Esophagus muscularis mucosa (tissue), 4 donors: ENCODE results near the gene ENOPH1.
A peak's percentile ranks its signal among the peaks of the same experiment; 100 is the strongest.

Experiments used
- EP300 ChIP-seq: sonication (generic); formaldehyde crosslinking; IDR thresholded peaks from one replicate; pipeline ENCODE4 v1.6.1; 2017; ENCODE audit warnings: antibody characterized with exemption
- POLR2A ChIP-seq: fragments of 450-650 bp; IDR thresholded peaks from one replicate; pipeline ENCODE4 v1.6.1; 2017; ENCODE audit warnings: antibody characterized with exemption, moderate library complexity, mild to moderate bottlenecking, low read depth
- POLR2AphosphoS5 ChIP-seq, 2 donors: sonication (generic); formaldehyde crosslinking; IDR thresholded peaks; one replicate each; pipeline ENCODE4 v1.6.1; 2017; ENCODE audit warnings: antibody characterized with exemption in 2 of 2
- TF ChIP-seq, protein P1 (sequence below), 3 experiments: fragments of 200-600 bp in 2 of 3; fragments of 450-650 bp in 1 of 3; sonication (generic) in 2 of 3; IDR thresholded peaks; one replicate each; pipeline ENCODE4 v1.5.1; 2017 to 2019; ENCODE audit warnings: antibody characterized with exemption in 3 of 3, mild to moderate bottlenecking in 2 of 3, moderate library complexity in 1 of 3

DNA sequence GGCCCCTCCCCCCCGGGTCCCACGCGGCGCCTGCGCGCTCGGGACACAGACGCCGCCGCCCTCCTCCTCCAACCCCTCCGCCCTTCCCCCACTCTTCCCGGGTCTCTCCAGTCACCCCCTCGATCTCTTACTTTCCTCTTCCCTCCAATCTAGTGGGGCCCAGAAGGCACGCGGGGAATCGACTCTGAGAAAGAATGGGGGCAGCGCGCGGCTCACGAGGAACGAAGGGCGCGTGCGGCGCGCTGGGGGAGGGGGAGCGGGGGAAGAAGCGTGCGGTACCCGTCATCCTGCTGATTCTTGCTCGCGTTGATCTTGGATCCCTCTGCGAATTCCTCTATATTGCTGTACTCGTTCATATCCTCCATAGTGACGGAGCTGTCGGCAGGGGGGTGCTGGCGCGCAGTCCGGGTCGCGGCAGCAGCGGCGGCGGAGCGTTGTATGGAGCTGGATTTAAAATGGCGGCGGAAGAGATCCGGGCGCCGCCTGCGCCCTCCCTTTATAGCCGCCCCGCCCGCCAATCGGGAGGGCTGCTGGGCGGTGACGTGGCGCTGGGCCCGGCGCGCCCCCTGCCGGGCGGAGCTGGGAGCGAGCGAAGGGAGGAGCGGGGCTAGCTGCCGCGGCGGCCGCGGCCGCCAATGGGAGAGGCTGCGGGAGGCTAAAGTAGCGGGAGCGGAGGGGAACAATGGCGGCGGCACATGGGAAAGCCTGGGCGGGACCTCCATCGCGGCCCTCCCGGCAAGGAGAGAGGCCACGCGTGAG lies 1.2 kb upstream of the ENOPH1 start:
- TF ChIP-seq, protein P1, sequence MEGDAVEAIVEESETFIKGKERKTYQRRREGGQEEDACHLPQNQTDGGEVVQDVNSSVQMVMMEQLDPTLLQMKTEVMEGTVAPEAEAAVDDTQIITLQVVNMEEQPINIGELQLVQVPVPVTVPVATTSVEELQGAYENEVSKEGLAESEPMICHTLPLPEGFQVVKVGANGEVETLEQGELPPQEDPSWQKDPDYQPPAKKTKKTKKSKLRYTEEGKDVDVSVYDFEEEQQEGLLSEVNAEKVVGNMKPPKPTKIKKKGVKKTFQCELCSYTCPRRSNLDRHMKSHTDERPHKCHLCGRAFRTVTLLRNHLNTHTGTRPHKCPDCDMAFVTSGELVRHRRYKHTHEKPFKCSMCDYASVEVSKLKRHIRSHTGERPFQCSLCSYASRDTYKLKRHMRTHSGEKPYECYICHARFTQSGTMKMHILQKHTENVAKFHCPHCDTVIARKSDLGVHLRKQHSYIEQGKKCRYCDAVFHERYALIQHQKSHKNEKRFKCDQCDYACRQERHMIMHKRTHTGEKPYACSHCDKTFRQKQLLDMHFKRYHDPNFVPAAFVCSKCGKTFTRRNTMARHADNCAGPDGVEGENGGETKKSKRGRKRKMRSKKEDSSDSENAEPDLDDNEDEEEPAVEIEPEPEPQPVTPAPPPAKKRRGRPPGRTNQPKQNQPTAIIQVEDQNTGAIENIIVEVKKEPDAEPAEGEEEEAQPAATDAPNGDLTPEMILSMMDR (IDR thresholded peaks at IDR 0.05): peak; percentile 91 to 98 (median 94)
- TF ChIP-seq POLR2A (peak; percentile 79), EP300 (no peak), POLR2AphosphoS5 (IDR thresholded peaks at IDR 0.05) (peak; percentile 79 to 97)
